CD14-positive monocyte (primary cell): ENCODE results near the gene POLR2L. TPM values are rescaled to one million over a fixed set of nuclear protein-coding genes. Genes with fewer than 3 reads are reported as not detected.

Experiments
- DNase-seq, 3 donors: peaks; one replicate each; pipeline ENCODE4 v3.0.0-alpha.2; 2011 to 2022
- H2AFZ ChIP-seq: 2 replicates; pipeline ENCODE4 v1.6.0; 2012; ENCODE audit warnings: mild to moderate bottlenecking, low read depth, low read length, inconsistent platforms; ENCODE audit not compliant: insufficient read depth, poor library complexity, severe bottlenecking
- H3K27ac ChIP-seq, 2 donors: 1 replicate in 1 of 2; 2 replicates in 1 of 2; pipeline ENCODE4 v1.5.1; 2012 to 2013; ENCODE audit warnings: low read length in 2 of 2, control low read depth in 1 of 2, inconsistent platforms in 1 of 2, low read depth in 1 of 2, mild to moderate bottlenecking in 1 of 2
- H3K27me3 ChIP-seq, 2 donors: one replicate each; pipeline versions ENCODE4 v1.6.0 to v1.6.1; 2011 to 2013; ENCODE audit warnings: low read length in 2 of 2; ENCODE audit not compliant: control insufficient read depth in 2 of 2, insufficient read depth in 2 of 2
- H3K36me3 ChIP-seq, 2 donors: replicated peaks in 1 of 2; 1 replicate in 1 of 2; 2 replicates in 1 of 2; pipeline versions ENCODE4 v1.5.1 to v1.6.1; 2012 to 2013; ENCODE audit warnings: low read length in 2 of 2, control low read depth in 1 of 2, inconsistent platforms in 1 of 2, mild to moderate bottlenecking in 1 of 2; ENCODE audit not compliant: insufficient read depth in 2 of 2, control insufficient read depth in 1 of 2
- H3K4me1 ChIP-seq, 2 donors: 1 replicate in 1 of 2; 2 replicates in 1 of 2; pipeline versions ENCODE4 v1.5.1 to v1.6.1; 2012 to 2013; ENCODE audit warnings: low read length in 2 of 2, control low read depth in 1 of 2, inconsistent platforms in 1 of 2, mild to moderate bottlenecking in 1 of 2, moderate library complexity in 1 of 2; ENCODE audit not compliant: insufficient read depth in 2 of 2, control insufficient read depth in 1 of 2
- H3K4me2 ChIP-seq: replicated peaks from 2 replicates; pipeline ENCODE3; 2012; ENCODE audit warnings: low read length, moderate library complexity, mild to moderate bottlenecking; ENCODE audit not compliant: poor library complexity, severe bottlenecking; ENCODE audit errors: extremely low read depth
- H3K4me3 ChIP-seq, 3 experiments: fragments of 200-600 bp in 1 of 3; sonication (generic) in 1 of 3; replicated peaks in 1 of 3; 1 replicate in 2 of 3; 2 replicates in 1 of 3; pipeline ENCODE4 v1.5.1; 2011 to 2013; ENCODE audit warnings: low read length in 3 of 3, mild to moderate bottlenecking in 3 of 3, control low read depth in 2 of 3, low read depth in 2 of 3, inconsistent platforms in 1 of 3, moderate library complexity in 1 of 3
- H3K79me2 ChIP-seq: 2 replicates; pipeline ENCODE4 v1.6.0; 2012; ENCODE audit warnings: mild to moderate bottlenecking, control low read depth, inconsistent platforms, low read length, moderate library complexity; ENCODE audit not compliant: insufficient read depth
- H3K9ac ChIP-seq: 2 replicates; pipeline ENCODE4 v1.6.0; 2017; ENCODE audit warnings: low read length, mild to moderate bottlenecking; ENCODE audit not compliant: insufficient read depth, poor library complexity, severe bottlenecking
- H3K9me3 ChIP-seq, 2 donors: replicated peaks in 1 of 2; 1 replicate in 1 of 2; 2 replicates in 1 of 2; pipeline versions ENCODE4 v1.5.1 to v1.6.1; 2012 to 2013; ENCODE audit warnings: low read length in 2 of 2, control low read depth in 1 of 2; ENCODE audit not compliant: control insufficient read depth in 1 of 2, insufficient read depth in 1 of 2
- H4K20me1 ChIP-seq: 2 replicates; pipeline ENCODE4 v1.6.0; 2012; ENCODE audit warnings: mild to moderate bottlenecking, low read length, control low read depth, moderate library complexity; ENCODE audit not compliant: insufficient read depth
- H3K27ac Mint-ChIP-seq, 7 donors: one replicate each; pipeline ENCODE4 v1.8.0; 2020; ENCODE audit warnings: mild to moderate bottlenecking in 7 of 7, mixed read lengths in 7 of 7, moderate library complexity in 6 of 7, inconsistent platforms in 2 of 7
- H3K27me3 Mint-ChIP-seq, 3 donors: one replicate each; pipeline ENCODE4 v1.8.0; 2021 to 2022; ENCODE audit warnings: low read depth in 3 of 3, mild to moderate bottlenecking in 3 of 3, mixed read lengths in 3 of 3, moderate library complexity in 3 of 3, inconsistent platforms in 1 of 3
- H3K36me3 Mint-ChIP-seq, 2 donors: one replicate each; pipeline ENCODE4 v1.8.0; 2020; ENCODE audit warnings: mixed read lengths in 2 of 2, inconsistent platforms in 1 of 2, mild to moderate bottlenecking in 1 of 2
- H3K4me1 Mint-ChIP-seq: one replicate; pipeline ENCODE4 v1.8.0; 2020; ENCODE audit warnings: mild to moderate bottlenecking, mixed read lengths
- H3K4me3 Mint-ChIP-seq, 2 donors: one replicate each; pipeline ENCODE4 v1.8.0; 2020; ENCODE audit warnings: mild to moderate bottlenecking in 2 of 2, mixed read lengths in 2 of 2, moderate library complexity in 1 of 2
- H3K9me3 Mint-ChIP-seq, 7 donors: one replicate each; pipeline ENCODE4 v1.8.0; 2020 to 2022; ENCODE audit warnings: mixed read lengths in 7 of 7, mild to moderate bottlenecking in 6 of 7, moderate library complexity in 6 of 7, inconsistent platforms in 2 of 7
- CTCF ChIP-seq: fragments of 200-600 bp; IDR thresholded peaks from one replicate; pipeline ENCODE4 v1.8.0; 2022; ENCODE audit warnings: antibody characterized with exemption, mild to moderate bottlenecking
- WGBS: methylation state at CpG from one replicate; pipeline ENCODE4 v1.1.5; 2013; ENCODE audit warnings: missing lambda C conversion rate; ENCODE audit not compliant: insufficient coverage; 5-methylcytosine and 5-hydroxymethylcytosine counted together
- intact Hi-C, 2 donors: fragments of 100-400 bp; cut with micrococcal nuclease; formaldehyde crosslinking; loops; one replicate each; pipeline versions ENCODE4 v1.15.0 to v1.15.1; 2023
- polyA plus RNA-seq, 3 donors: library from polyadenylated mRNA; depleted of rRNA in 1 of 3; unstranded in 2 of 3; stranded (reverse) in 1 of 3; fragments of 300-500 nt in 2 of 3; fragments of >200 nt in 1 of 3; fragmentation: Illumina TruSeq in 2 of 3; gene quantifications; 1 replicate in 2 of 3; 2 replicates in 1 of 3; pipeline ENCODE4 v1.2.3, GENCODE V29; 2012 to 2021

The POLR2L gene
- polyA plus RNA-seq, 3 donors: 93.9 to 133 (median 110) TPM

- Histone ChIP-seq H2AFZ (no peak overlapping the region), H3K27ac (no peak overlapping the region), H3K27me3 (no peaks in the 10 kb centered on the region), H3K9me3 (no peaks in the 10 kb centered on the region), H3K4me2 (no peak overlapping the region), H3K9ac (no peak overlapping the region), H3K4me3 (no peak overlapping the region), H3K79me2 (no peaks in the 10 kb centered on the region), H4K20me1 (no peaks in the 10 kb centered on the region), H3K36me3 (peaks cover 4 to 18% of the 10 kb centered on the region in 2 donors), H3K4me1 (no peaks in the 10 kb centered on the region)
- H3K4me1 Mint-ChIP-seq: no peaks in the 10 kb centered on the region
- H3K27me3 Mint-ChIP-seq: peaks cover 0 to 1% (median 0%) of the 10 kb centered on the region in 3 donors
- TF ChIP-seq CTCF: no peak
- intact Hi-C loops: no loop called here
- peaks cover 15 to 23% of the 10 kb centered on the region in 2 donors for H3K36me3 Mint-ChIP-seq
- no peak overlapping the region for H3K4me3 Mint-ChIP-seq
- 92% methylated on average over 29 of the region's 32 CpGs for WGBS
- H3K9me3 Mint-ChIP-seq: no peaks in the 10 kb centered on the region
- DNase-seq: no peak
- no peak overlapping the region for H3K27ac Mint-ChIP-seq
Measured at GRCh38 chr11:889687-890475, 47.6 kb upstream of the POLR2L start.

GRCh38 chr11:889257-889656, 46.9 kb upstream of the POLR2L start:
- TF ChIP-seq CTCF: no peak
- H4K20me1 ChIP-seq: no peaks in the 10 kb centered on the region
- no peaks in the 10 kb centered on the region for H3K79me2 ChIP-seq
- Mint-ChIP-seq H3K4me3 (no peak overlapping the region), H3K27me3 (peaks cover 0 to 1% (median 0%) of the 10 kb centered on the region in 3 donors), H3K27ac (no peak overlapping the region), H3K9me3 (no peaks in the 10 kb centered on the region), H3K4me1 (no peaks in the 10 kb centered on the region), H3K36me3 (peaks cover 15 to 23% of the 10 kb centered on the region in 2 donors)
- no peak overlapping the region for H3K4me3 ChIP-seq
- H3K4me2 ChIP-seq: no peak overlapping the region
- H3K27ac ChIP-seq: no peak overlapping the region
- H3K9ac ChIP-seq: no peak overlapping the region
- no peak for DNase-seq
- H2AFZ ChIP-seq: no peak overlapping the region
- intact Hi-C loops: no loop called here
- 98% methylated on average over 13 of the region's 13 CpGs for WGBS
- no peaks in the 10 kb centered on the region for H3K4me1 ChIP-seq
- H3K36me3 ChIP-seq: peaks cover 4 to 18% of the 10 kb centered on the region in 2 donors
- H3K27me3 ChIP-seq: no peaks in the 10 kb centered on the region
- H3K9me3 ChIP-seq: no peaks in the 10 kb centered on the region
